ENCODE data around the gene CYFIP1. TPM values are rescaled to one million over a fixed set of nuclear protein-coding genes. Genes with fewer than 3 reads are reported as not detected.

Gene CYFIP1
- total RNA-seq, 1 experiment from 2014 or later, result 112 TPM

- BruUV-seq (replicated peaks), result no TSS peak
- Histone ChIP-seq H3K27me3 (replicated peaks; ENCODE audit: insufficient read depth, low read depth, low read length, poor library complexity) (no peaks in the 10 kb centered on the region), H3K4me3 (ENCODE audit: low read depth, low read length, poor library complexity, severe bottlenecking) (no peak overlapping the region), H3K4me1 (ENCODE audit: insufficient read depth, low read length, poor library complexity, severe bottlenecking) (no peaks in the 10 kb centered on the region), H3K27ac (ENCODE audit: low read depth, low read length, poor library complexity, severe bottlenecking) (no peak overlapping the region), H3K36me3 (ENCODE audit: insufficient read depth, low read length, poor library complexity, severe bottlenecking) (peaks cover 22% of the 10 kb centered on the region), H3K9me3 (ENCODE audit: low read depth, low read length, poor library complexity, severe bottlenecking) (no peaks in the 10 kb centered on the region)
- ChIA-PET POLR2A (ENCODE audit: low non-redundant PET) (no interaction called here), CTCF (no interaction called here)
- TF ChIP-seq, protein P1, sequence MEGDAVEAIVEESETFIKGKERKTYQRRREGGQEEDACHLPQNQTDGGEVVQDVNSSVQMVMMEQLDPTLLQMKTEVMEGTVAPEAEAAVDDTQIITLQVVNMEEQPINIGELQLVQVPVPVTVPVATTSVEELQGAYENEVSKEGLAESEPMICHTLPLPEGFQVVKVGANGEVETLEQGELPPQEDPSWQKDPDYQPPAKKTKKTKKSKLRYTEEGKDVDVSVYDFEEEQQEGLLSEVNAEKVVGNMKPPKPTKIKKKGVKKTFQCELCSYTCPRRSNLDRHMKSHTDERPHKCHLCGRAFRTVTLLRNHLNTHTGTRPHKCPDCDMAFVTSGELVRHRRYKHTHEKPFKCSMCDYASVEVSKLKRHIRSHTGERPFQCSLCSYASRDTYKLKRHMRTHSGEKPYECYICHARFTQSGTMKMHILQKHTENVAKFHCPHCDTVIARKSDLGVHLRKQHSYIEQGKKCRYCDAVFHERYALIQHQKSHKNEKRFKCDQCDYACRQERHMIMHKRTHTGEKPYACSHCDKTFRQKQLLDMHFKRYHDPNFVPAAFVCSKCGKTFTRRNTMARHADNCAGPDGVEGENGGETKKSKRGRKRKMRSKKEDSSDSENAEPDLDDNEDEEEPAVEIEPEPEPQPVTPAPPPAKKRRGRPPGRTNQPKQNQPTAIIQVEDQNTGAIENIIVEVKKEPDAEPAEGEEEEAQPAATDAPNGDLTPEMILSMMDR (conservative IDR thresholded peaks at IDR 0.05; ENCODE audit: low read depth, low read length), result no peak
- TF ChIP-seq EZH2 (IDR thresholded peaks at IDR 0.05; ENCODE audit: borderline replicate concordance, low read depth, low read length, poor library complexity, severe bottlenecking), result no peak
- intact Hi-C loops (cut with micrococcal nuclease; ENCODE audit: unreplicated experiment), result no loop called here
- no peak for DNase-seq (ENCODE audit: low spot score)
Measured at GRCh38 chr15:22850055-22850454, 130.1 kb downstream of the CYFIP1 start.

GRCh38 chr15:22846073-22846472 is 134.1 kb downstream of the CYFIP1 start:
- ChIA-PET POLR2A (ENCODE audit: low non-redundant PET) (no interaction called here), CTCF (interaction anchor here (0.5 kb wide), 1 partner anchor 24 kb away, joined by 4 read pairs; no protein-coding TSS in a partner anchor)
- no TSS peak for BruUV-seq (replicated peaks)
- DNase-seq (ENCODE audit: low spot score), result no peak
- intact Hi-C loops (cut with micrococcal nuclease; ENCODE audit: unreplicated experiment), result loop anchor here (5.0 to 10.0 kb wide), 2 partner anchors 41 to 129 kb away; no protein-coding TSS in a partner anchor
- no peaks in the 10 kb centered on the region for H3K4me1 ChIP-seq (ENCODE audit: insufficient read depth, low read length, poor library complexity, severe bottlenecking)
- H3K27me3 ChIP-seq (replicated peaks; ENCODE audit: insufficient read depth, low read depth, low read length, poor library complexity), result no peaks in the 10 kb centered on the region
- H3K4me3 ChIP-seq (ENCODE audit: low read depth, low read length, poor library complexity, severe bottlenecking), result no peak overlapping the region
- H3K9me3 ChIP-seq (ENCODE audit: low read depth, low read length, poor library complexity, severe bottlenecking), result no peaks in the 10 kb centered on the region
- H3K36me3 ChIP-seq (ENCODE audit: insufficient read depth, low read length, poor library complexity, severe bottlenecking), result peaks cover 19% of the 10 kb centered on the region
- TF ChIP-seq, protein P1 (conservative IDR thresholded peaks at IDR 0.05; ENCODE audit: low read depth, low read length), result no peak
- no peak for TF ChIP-seq EZH2 (IDR thresholded peaks at IDR 0.05; ENCODE audit: borderline replicate concordance, low read depth, low read length, poor library complexity, severe bottlenecking)
- no peak overlapping the region for H3K27ac ChIP-seq (ENCODE audit: low read depth, low read length, poor library complexity, severe bottlenecking)

DNA sequence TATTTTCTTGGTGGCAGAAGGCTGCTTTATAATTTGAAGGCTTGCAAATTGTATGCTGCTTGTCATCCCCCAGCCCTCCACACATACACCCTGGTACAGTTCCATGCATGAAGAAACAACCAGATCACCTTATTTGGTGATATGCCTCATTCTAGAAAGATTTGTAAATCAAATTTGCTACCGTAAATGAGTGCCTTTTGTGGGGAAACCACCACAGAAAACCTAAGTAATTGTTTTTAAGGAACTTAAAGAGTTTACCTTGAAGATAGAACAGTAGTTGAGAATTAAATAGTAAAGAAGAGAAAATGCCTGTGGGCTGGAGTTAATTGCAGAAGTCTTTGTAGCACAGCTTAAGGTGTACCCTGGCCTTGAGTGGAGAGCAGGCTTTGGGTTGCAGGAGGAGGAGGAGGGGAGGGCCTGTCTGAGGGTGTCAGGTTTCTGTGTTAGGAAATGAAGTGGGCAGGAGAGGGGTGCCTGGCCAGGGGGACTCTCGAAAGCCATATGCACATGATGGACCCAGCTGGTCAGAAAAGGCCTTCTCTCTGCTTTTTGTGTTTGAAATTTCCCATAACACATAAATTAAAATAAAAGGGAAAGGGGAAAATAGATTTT is 134.8 kb downstream of the CYFIP1 start:
- ChIA-PET CTCF (no interaction called here), POLR2A (ENCODE audit: low non-redundant PET) (no interaction called here)
- Histone ChIP-seq H3K27me3 (replicated peaks; ENCODE audit: insufficient read depth, low read depth, low read length, poor library complexity) (no peaks in the 10 kb centered on the region), H3K9me3 (ENCODE audit: low read depth, low read length, poor library complexity, severe bottlenecking) (no peaks in the 10 kb centered on the region), H3K36me3 (ENCODE audit: insufficient read depth, low read length, poor library complexity, severe bottlenecking) (peaks cover 20% of the 10 kb centered on the region), H3K4me3 (ENCODE audit: low read depth, low read length, poor library complexity, severe bottlenecking) (no peak overlapping the region), H3K27ac (ENCODE audit: low read depth, low read length, poor library complexity, severe bottlenecking) (no peak overlapping the region), H3K4me1 (ENCODE audit: insufficient read depth, low read length, poor library complexity, severe bottlenecking) (peaks cover 6% of the 10 kb centered on the region)
- TF ChIP-seq EZH2 (IDR thresholded peaks at IDR 0.05; ENCODE audit: borderline replicate concordance, low read depth, low read length, poor library complexity, severe bottlenecking), result no peak
- TF ChIP-seq, protein P1 (conservative IDR thresholded peaks at IDR 0.05; ENCODE audit: low read depth, low read length), result no peak
- intact Hi-C loops (cut with micrococcal nuclease; ENCODE audit: unreplicated experiment), result loop anchor here (5.0 to 10.0 kb wide), 2 partner anchors 42 to 129 kb away; no protein-coding TSS in a partner anchor
- DNase-seq (ENCODE audit: low spot score), result no peak
- BruUV-seq (replicated peaks), result no TSS peak
